Naive B cell (primary cell): ENCODE results near the gene MPZL1. TPM values are rescaled to one million over a fixed set of nuclear protein-coding genes. Genes with fewer than 3 reads are reported as not detected.
A peak's percentile ranks its signal among the peaks of the same experiment; 100 is the strongest.

Source experiments
- ATAC-seq, 2 donors: fragments of 150-1000 bp; cut with Tn5 transposase; 2 replicates each; pipeline ENCODE4 v1.10.0; 2021; ENCODE audit warnings: low read depth in 2 of 2, mild to moderate bottlenecking in 2 of 2, moderate library complexity in 2 of 2
- DNase-seq: peaks from one replicate; pipeline ENCODE4 v3.0.0; 2022
- H3K27ac Mint-ChIP-seq, 6 donors: one replicate each; pipeline ENCODE4 v1.8.0; 2020 to 2022; ENCODE audit warnings: mild to moderate bottlenecking in 6 of 6, mixed read lengths in 6 of 6, moderate library complexity in 5 of 6, inconsistent platforms in 2 of 6
- H3K27me3 Mint-ChIP-seq, 3 donors: one replicate each; pipeline ENCODE4 v1.8.0; 2021 to 2022; ENCODE audit warnings: mixed read lengths in 3 of 3, mild to moderate bottlenecking in 1 of 3
- H3K36me3 Mint-ChIP-seq, 2 donors: one replicate each; pipeline ENCODE4 v1.8.0; 2020 to 2022; ENCODE audit warnings: mixed read lengths in 2 of 2, inconsistent platforms in 1 of 2, mild to moderate bottlenecking in 1 of 2
- H3K4me1 Mint-ChIP-seq, 3 donors: one replicate each; pipeline ENCODE4 v1.8.0; 2020 to 2022; ENCODE audit warnings: mixed read lengths in 3 of 3, inconsistent platforms in 1 of 3, mild to moderate bottlenecking in 1 of 3, moderate library complexity in 1 of 3
- H3K4me3 Mint-ChIP-seq, 8 donors: one replicate each; pipeline ENCODE4 v1.8.0; 2020 to 2022; ENCODE audit warnings: mild to moderate bottlenecking in 8 of 8, mixed read lengths in 8 of 8, moderate library complexity in 8 of 8, inconsistent platforms in 2 of 8
- H3K9me3 Mint-ChIP-seq, 7 donors: one replicate each; pipeline ENCODE4 v1.8.0; 2020 to 2022; ENCODE audit warnings: mixed read lengths in 7 of 7, mild to moderate bottlenecking in 5 of 7, inconsistent platforms in 2 of 7, moderate library complexity in 1 of 7
- polyA plus RNA-seq, 6 donors: library from polyadenylated mRNA; unstranded; fragments of 300-500 nt; fragmentation: Illumina TruSeq; gene quantifications; one replicate each; pipeline ENCODE4 v1.2.3, GENCODE V29; 2021; ENCODE audit warnings: low read depth in 6 of 6

The MPZL1 gene
- polyA plus RNA-seq, 6 donors from 2014 or later: 23.5 to 64.2 (median 29.7) TPM

DNA sequence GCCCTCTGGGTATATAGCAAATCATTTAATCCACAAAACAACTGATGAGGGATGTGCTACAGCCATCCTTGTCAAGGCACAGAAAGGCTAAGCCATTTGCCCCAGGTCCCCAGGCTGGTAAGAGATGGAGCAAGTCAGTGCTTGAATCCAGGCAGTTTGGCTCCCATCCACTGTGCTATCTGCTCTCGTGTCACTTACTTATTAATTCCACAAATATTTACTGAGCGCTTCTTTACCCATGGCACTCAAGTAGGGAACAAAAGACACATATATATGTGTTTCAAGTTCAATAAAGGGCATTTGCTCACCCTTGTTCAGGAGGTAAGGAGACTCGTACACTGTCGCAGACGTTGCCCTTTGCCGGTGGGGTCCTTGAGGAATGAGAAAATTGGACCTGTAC, 38.6 kb upstream of the MPZL1 start:
- no peak for DNase-seq
- H3K4me3 Mint-ChIP-seq: no peak overlapping the region
- no peaks in the 10 kb centered on the region for H3K9me3 Mint-ChIP-seq
- H3K27me3 Mint-ChIP-seq: no peaks in the 10 kb centered on the region
- H3K27ac Mint-ChIP-seq: peak overlapping the region in 5 of 6 donors; percentile 15 to 89 (median 53)
- peaks cover 31 to 57% (median 54%) of the 10 kb centered on the region in 3 donors for H3K4me1 Mint-ChIP-seq
- H3K36me3 Mint-ChIP-seq: peaks cover 10 to 12% of the 10 kb centered on the region in 2 donors
- ATAC-seq: no peak

DNA sequence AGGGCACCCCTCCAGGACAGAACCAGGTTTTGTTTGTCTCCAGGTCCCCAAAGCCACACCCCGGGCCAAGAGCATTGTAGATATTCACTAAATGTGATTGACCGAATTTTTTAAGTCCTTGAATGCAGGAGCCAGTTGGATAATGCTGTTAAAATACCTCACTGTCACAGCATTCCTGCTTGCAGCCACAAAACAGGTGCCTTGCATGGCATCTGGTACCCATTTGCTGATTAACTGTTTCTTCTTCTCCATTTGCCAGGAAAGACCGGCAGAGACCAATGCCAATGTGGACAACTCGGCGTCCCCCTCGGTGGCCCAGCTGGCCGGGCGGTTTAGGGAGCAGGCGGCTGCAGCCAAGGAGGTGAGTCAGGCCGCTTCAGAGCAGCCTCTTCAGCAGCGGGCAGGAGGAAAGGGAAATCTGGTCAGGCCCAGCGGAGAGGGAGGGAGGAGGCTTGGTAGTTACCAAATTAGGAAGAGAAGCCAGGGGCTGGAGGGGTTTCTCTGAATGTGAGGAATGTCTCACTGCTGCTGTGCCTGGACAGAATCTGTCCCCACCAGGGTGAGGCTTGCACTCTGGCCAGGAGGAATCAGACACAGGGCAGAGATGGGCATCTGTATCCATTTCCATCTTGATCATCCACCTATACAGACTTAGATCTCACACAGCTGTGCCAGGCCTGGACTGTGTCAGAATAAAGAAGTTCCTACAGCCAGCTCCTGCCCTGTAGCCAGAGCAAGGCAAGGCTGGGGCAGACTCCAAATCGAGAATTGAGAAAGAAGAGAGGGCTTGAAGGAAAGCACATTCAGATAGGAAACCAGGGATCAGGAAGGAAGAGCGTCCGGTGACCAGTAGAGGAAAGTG, 37.9 kb upstream of the MPZL1 start:
- peaks cover 36 to 62% (median 58%) of the 10 kb centered on the region in 3 donors for H3K4me1 Mint-ChIP-seq
- H3K27ac Mint-ChIP-seq: peak overlapping the region in 4 of 6 donors; percentile 53 to 93 (median 88)
- DNase-seq: no peak
- no peaks in the 10 kb centered on the region for H3K9me3 Mint-ChIP-seq
- no peaks in the 10 kb centered on the region for H3K27me3 Mint-ChIP-seq
- H3K4me3 Mint-ChIP-seq: peak overlapping the region in 2 of 8 donors; percentile 20 to 29
- H3K36me3 Mint-ChIP-seq: peaks cover 10 to 17% of the 10 kb centered on the region in 2 donors
- no peak for ATAC-seq

DNA sequence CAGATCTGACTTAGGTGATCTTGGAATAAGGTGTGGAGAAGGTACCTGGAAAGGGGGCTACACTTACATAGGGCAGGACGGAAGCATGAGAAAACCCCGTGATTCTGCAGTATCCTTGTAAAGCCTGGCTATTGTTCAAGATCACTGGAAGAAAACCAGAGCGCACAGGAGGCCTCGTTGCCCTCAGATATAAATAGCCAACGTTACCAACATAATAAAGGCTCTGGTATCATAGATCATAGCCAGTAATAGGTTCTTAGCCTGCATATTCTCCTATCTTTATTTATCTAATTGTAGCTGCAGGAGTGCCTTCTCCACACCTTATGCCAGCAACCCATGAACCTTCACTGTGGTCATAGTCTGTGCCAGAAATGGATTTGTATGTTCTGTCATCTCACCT, 35.9 kb upstream of the MPZL1 start:
- peaks cover 10 to 23% of the 10 kb centered on the region in 2 donors for H3K36me3 Mint-ChIP-seq
- no peak overlapping the region for H3K4me3 Mint-ChIP-seq
- no peaks in the 10 kb centered on the region for H3K27me3 Mint-ChIP-seq

DNA sequence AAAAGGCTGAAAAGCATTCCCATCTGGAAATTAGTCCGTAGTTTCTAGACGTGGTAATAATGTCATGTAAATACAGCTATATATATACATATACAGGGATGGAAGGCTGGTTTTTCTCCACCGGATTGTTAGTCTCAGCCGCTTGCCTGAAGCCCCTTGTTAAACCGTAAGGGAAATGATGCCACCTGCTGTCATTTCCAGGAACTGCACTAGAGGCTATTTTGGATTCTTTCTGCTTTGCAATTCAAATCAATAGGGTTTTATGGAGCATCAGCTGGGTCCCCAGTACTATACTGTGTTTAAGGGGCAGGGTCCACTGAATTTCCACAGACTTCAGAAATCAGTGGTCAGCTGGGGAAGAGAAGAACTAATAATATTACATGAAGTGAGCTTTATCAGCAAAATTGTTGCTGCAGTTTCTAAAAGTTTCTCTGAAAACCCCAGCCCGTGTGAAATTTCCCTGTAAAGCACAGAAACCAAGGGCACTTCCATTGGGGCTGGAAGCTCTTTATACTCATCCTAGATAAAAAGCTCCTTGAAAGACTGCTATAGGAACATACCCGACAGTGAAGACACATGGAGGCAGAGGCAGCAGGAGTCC, 33.8 kb upstream of the MPZL1 start:
- Mint-ChIP-seq H3K4me3 (no peak overlapping the region), H3K9me3 (no peaks in the 10 kb centered on the region), H3K27me3 (no peaks in the 10 kb centered on the region), H3K27ac (peak overlapping the region in 4 of 6 donors; percentile 41 to 83 (median 62)), H3K4me1 (peaks cover 38 to 59% (median 49%) of the 10 kb centered on the region in 3 donors), H3K36me3 (peaks cover 18 to 23% of the 10 kb centered on the region in 2 donors)
- ATAC-seq (peak; percentile 78 to 79), DNase-seq (peak; percentile 71)

More for the DNA sequence above, 35.9 kb upstream of the MPZL1 start:
- no peaks in the 10 kb centered on the region for H3K9me3 Mint-ChIP-seq
- peaks cover 37 to 62% (median 58%) of the 10 kb centered on the region in 3 donors for H3K4me1 Mint-ChIP-seq
- DNase-seq (no peak), ATAC-seq (no peak)
- H3K27ac Mint-ChIP-seq: peak overlapping the region in 2 of 6 donors; percentile 67 to 76

DNA sequence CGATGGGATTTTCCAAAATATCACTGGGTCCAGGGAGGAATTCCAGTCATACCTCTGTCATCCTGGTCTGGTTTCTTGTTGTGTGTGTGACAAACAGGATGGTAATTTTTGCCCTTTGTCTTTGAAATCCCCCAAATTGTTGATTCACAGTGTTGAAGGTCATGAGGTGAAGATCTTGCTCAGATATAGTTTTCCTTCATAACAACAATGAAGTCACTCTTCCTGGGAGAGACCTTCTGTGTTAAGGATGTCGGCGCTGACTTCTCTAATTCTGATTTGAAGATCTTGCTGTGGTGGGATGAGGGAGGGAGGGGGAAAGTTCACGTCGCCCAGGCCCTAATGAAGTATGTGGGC, 32.2 kb upstream of the MPZL1 start:
- Mint-ChIP-seq H3K4me1 (peaks cover 33 to 48% (median 37%) of the 10 kb centered on the region in 3 donors), H3K9me3 (no peaks in the 10 kb centered on the region), H3K36me3 (peaks cover 22 to 30% of the 10 kb centered on the region in 2 donors), H3K4me3 (no peak overlapping the region), H3K27ac (peak overlapping the region in 2 of 6 donors; percentile 52 to 85), H3K27me3 (no peaks in the 10 kb centered on the region)
- ATAC-seq (no peak), DNase-seq (no peak)

DNA sequence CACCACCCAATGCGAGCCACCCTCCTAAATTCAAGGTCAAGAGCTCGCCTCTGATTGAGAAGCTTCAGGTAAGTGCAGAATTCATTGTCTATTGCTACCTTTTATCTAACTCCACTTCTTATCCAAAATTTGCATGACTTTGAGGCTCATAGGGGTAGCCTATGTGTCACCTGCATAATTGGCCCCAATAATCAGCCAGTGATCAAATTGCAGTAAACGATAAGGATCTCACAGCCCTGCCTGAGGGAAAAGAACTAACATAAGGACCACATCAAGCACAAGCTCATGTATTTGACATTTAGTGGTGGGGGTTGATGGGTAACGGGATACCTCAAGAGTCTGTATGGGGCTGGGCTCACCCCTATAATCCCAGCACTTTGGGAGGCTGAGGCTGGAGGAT, 31.7 kb upstream of the MPZL1 start:
- Mint-ChIP-seq H3K27ac (peak overlapping the region in 4 of 6 donors; percentile 52 to 85 (median 56)), H3K36me3 (peaks cover 19 to 34% of the 10 kb centered on the region in 2 donors)

DNA sequence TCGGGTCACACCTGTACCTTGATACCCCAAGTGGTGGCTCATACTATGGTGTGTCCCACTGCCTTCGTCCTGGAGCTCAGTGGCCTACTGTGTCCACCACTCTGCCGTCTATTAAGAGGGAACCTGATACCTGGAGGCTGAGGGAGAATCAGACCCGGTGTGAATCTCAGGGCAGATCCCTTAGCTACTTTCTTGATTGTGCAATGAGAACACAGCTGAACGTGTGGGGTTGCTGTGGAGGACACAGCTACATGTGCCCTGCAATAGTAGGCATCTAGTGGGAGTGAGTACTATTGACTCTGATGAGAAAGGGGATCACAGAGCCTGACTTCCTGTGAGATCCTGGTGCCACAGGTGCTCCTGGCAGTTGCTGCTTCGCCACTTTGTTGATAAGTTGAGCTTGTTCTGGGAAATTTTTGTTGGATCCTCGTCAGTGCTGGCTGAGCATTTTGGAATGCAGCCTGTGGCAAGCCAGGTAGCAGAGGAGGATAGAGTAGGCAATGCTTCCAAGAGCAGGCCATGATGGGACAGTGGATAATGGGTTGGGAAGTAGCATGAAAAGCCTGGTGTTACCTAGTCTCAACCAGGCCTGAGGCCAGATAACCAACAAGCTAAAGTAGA, 28.2 kb upstream of the MPZL1 start:
- Mint-ChIP-seq H3K27me3 (no peaks in the 10 kb centered on the region), H3K4me1 (peaks cover 15 to 35% (median 20%) of the 10 kb centered on the region in 3 donors), H3K9me3 (no peaks in the 10 kb centered on the region), H3K36me3 (peaks cover 20 to 44% of the 10 kb centered on the region in 2 donors), H3K4me3 (peak overlapping the region in 1 of 8 donors; percentile 50), H3K27ac (peak overlapping the region in 2 of 6 donors; percentile 76 to 80)
- DNase-seq (no peak), ATAC-seq (no peak)

More for the DNA sequence above, 31.7 kb upstream of the MPZL1 start:
- Mint-ChIP-seq H3K4me3 (no peak overlapping the region), H3K9me3 (no peaks in the 10 kb centered on the region), H3K4me1 (peaks cover 33 to 49% (median 36%) of the 10 kb centered on the region in 3 donors), H3K27me3 (no peaks in the 10 kb centered on the region)
- ATAC-seq: no peak
- DNase-seq: no peak

DNA sequence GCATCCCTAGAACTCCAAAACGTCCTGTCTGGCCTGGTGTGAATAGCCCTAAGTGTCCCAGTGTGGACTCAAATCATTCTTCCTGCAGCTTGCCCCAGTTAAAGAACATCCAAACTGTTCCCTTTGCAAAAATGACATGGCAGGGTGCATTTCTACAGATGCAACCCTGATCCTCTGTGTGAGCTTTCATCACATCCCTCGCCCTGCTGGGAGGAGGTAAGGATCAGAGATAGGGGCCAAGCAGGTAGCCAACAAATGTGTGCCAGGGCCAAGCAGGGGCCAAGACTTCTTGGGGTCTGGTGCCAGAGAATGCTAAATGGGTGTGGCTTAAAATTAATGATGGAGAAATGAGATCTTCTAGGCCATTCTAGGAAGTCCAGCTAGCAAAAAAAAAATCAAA, 27.1 kb upstream of the MPZL1 start:
- H3K27ac Mint-ChIP-seq: peak overlapping the region in 4 of 6 donors; percentile 19 to 95 (median 59)
- H3K36me3 Mint-ChIP-seq: peaks cover 22 to 52% of the 10 kb centered on the region in 2 donors
- ATAC-seq (no peak), DNase-seq (no peak)
- H3K4me3 Mint-ChIP-seq: peak overlapping the region in 1 of 8 donors; percentile 19
- no peaks in the 10 kb centered on the region for H3K9me3 Mint-ChIP-seq
- peaks cover 19 to 39% (median 24%) of the 10 kb centered on the region in 3 donors for H3K4me1 Mint-ChIP-seq
- H3K27me3 Mint-ChIP-seq: no peaks in the 10 kb centered on the region

DNA sequence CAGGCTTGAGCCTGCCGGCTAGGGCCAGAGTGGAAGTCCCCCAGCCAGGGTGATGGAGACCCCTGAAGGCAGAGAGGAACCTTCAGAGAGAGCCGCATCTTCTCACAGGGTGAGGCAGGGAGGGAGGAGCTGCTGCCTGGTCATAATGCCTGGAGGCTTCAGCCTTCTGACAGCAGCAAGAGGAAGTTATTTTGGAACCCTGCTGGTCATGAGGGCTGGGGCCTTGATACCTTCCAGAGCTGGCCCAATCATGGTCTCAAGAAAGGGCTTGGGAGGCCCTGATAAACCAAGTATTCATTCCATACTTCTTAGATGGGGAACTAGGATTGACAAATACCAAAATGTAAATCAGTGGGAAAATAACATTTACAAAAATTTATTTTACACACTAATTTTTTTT, 26.6 kb upstream of the MPZL1 start:
- H3K27ac Mint-ChIP-seq: peak overlapping the region in 3 of 6 donors; percentile 24 to 95 (median 39)
- H3K4me3 Mint-ChIP-seq: no peak overlapping the region
- H3K4me1 Mint-ChIP-seq: peaks cover 24 to 43% (median 27%) of the 10 kb centered on the region in 3 donors
- H3K9me3 Mint-ChIP-seq: no peaks in the 10 kb centered on the region
- peaks cover 24 to 56% of the 10 kb centered on the region in 2 donors for H3K36me3 Mint-ChIP-seq
- ATAC-seq (no peak), DNase-seq (no peak)
- no peaks in the 10 kb centered on the region for H3K27me3 Mint-ChIP-seq

DNA sequence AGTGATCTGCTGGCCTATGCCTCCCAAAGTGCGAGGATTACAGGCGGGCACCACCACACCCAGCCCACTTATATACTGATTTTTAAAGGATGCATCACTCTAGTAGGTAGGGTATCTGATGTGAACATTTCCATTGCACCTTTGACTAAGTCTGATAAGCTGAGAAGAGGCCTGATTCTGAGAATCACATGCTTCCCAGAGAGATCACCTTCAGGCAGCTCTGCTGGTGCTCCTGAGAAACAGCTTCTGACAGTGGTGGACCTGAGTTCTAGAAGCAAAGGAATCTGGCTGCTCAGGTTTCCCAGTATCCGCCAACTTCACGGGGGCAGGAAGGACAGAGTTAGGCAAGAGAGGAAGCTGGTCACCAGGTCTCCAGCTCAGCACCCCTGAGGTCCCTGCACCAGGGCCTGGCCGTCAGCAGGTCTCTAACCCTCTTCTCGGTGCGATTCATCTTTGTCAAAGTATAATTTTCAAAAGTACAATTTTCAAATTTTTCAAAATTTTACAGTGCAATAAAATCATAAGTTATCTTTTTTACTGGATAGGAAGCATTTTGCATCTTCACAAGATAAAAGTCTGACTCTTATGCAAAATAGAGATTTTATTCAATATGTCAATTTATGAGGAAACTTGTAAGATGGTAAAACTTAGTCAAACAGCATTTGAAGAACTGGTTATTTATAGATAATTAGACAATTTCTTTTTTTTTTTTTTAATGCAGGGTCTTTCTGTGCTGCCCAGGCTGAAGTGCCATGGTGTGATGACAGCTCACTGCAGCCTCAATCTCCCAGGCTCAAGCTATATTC, 25.8 kb upstream of the MPZL1 start:
- Mint-ChIP-seq H3K9me3 (no peaks in the 10 kb centered on the region), H3K27me3 (no peaks in the 10 kb centered on the region), H3K4me3 (no peak overlapping the region), H3K36me3 (peaks cover 25 to 56% of the 10 kb centered on the region in 2 donors), H3K4me1 (peaks cover 27 to 44% (median 27%) of the 10 kb centered on the region in 3 donors), H3K27ac (peak overlapping the region in 1 of 6 donors; percentile 49)
- ATAC-seq: no peak
- no peak for DNase-seq

DNA sequence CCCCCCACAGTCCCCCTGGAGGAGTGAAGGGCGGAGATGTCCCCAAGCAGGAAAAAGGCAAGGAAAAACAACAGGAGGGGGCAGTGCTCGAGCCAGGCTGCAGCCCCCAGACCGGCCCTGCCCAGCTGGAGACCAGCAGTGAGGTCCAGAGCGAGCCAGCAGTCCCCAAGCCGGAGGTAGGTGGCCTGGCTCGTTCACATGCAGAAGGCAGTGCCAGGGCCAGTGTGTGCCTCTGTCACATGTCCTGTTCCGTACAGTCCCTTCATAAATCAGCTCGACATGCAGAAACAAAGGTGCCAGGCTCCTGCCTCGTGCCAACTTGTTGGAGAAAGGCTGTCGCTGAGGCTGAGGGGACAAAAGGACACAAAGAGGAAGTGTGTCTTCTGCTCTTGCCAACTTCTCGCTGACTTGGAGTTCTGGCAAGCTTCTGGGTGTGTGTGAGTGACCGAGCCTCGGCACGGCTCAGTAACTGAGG, 24.1 kb upstream of the MPZL1 start:
- ATAC-seq (peak in 1 of 2 donors; percentile 46), DNase-seq (no peak)
- peaks cover 29 to 55% of the 10 kb centered on the region in 2 donors for H3K36me3 Mint-ChIP-seq
- H3K27me3 Mint-ChIP-seq: no peaks in the 10 kb centered on the region
- H3K4me1 Mint-ChIP-seq: peaks cover 28 to 44% (median 29%) of the 10 kb centered on the region in 3 donors
- H3K27ac Mint-ChIP-seq: peak overlapping the region in 4 of 6 donors; percentile 57 to 87 (median 82)
- H3K4me3 Mint-ChIP-seq: no peak overlapping the region
- H3K9me3 Mint-ChIP-seq: no peaks in the 10 kb centered on the region

DNA sequence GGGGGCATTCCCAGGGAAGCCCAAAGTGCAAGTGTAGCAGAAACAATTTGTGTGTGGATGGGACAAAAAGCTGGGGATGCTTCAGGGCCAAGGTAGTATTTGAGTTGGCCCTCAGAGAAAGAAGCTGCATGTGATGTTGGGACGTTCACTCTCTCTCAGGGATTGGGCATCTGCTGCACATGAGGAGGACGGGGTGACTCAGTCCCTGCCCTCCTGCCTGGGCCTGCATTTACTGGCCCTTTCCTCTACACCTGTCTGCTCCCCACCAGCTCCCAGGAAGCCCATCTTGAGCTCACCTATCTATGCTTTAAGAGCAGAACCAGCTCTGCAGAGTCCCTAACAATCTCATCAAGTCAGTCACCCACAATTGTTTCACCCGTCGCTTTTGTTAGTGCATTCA, 23.5 kb upstream of the MPZL1 start:
- Mint-ChIP-seq H3K4me1 (peaks cover 34 to 50% (median 35%) of the 10 kb centered on the region in 3 donors), H3K27ac (peak overlapping the region in 2 of 6 donors; percentile 38 to 57), H3K9me3 (no peaks in the 10 kb centered on the region), H3K36me3 (peaks cover 35 to 55% of the 10 kb centered on the region in 2 donors), H3K4me3 (no peak overlapping the region), H3K27me3 (no peaks in the 10 kb centered on the region)
- DNase-seq: no peak
- no peak for ATAC-seq
